Neutrophil (primary cell): ENCODE data around the gene HEATR5B.

Experiments
- H3K27ac ChIP-seq: fragments of 200-600 bp; sonication (generic); 2 replicates; pipeline ENCODE4 v1.5.1; 2016; ENCODE audit warnings: mild to moderate bottlenecking, moderate library complexity
- H3K27me3 ChIP-seq: fragments of 200-600 bp; sonication (generic); 2 replicates; pipeline ENCODE4 v1.6.0; 2016; ENCODE audit warnings: mild to moderate bottlenecking
- H3K36me3 ChIP-seq: fragments of 200-600 bp; sonication (generic); 2 replicates; pipeline ENCODE4 v1.5.1; 2017
- H3K4me1 ChIP-seq, 2 experiments: fragments of 200-600 bp in 1 of 2; sonication (generic) in 1 of 2; 1 replicate in 1 of 2; 2 replicates in 1 of 2; pipeline versions ENCODE4 v1.5.1 to v1.6.1; 2013 to 2016; ENCODE audit warnings: low read depth in 1 of 2, low read length in 1 of 2, mild to moderate bottlenecking in 1 of 2, moderate library complexity in 1 of 2; ENCODE audit not compliant: control insufficient read depth in 1 of 2, insufficient read depth in 1 of 2
- H3K4me3 ChIP-seq, 2 experiments: fragments of 200-600 bp in 1 of 2; sonication (generic) in 1 of 2; 1 replicate in 1 of 2; 2 replicates in 1 of 2; pipeline ENCODE4 v1.5.1; 2013 to 2016; ENCODE audit warnings: low read depth in 1 of 2, low read length in 1 of 2, mild to moderate bottlenecking in 1 of 2, moderate library complexity in 1 of 2
- H3K9me3 ChIP-seq: fragments of 200-600 bp; sonication (generic); 2 replicates; pipeline ENCODE4 v1.5.1; 2016
- CTCF ChIP-seq: fragments of 200-600 bp; sonication (generic); IDR thresholded peaks from 2 replicates; pipeline ENCODE4 v1.5.1; 2016; ENCODE audit warnings: antibody characterized with exemption

The HEATR5B gene

GRCh38 chr2:37068686-37069085, 15.5 kb downstream of the HEATR5B start:
- no peak for TF ChIP-seq CTCF
- Histone ChIP-seq H3K36me3 (peaks cover 80% of the 10 kb centered on the region), H3K27ac (no peak overlapping the region), H3K9me3 (no peaks in the 10 kb centered on the region), H3K27me3 (no peaks in the 10 kb centered on the region), H3K4me3 (no peak overlapping the region), H3K4me1 (no peaks in the 10 kb centered on the region)

GRCh38 chr2:37061776-37062175, 22.4 kb downstream of the HEATR5B start:
- Histone ChIP-seq H3K27me3 (no peaks in the 10 kb centered on the region), H3K9me3 (no peaks in the 10 kb centered on the region), H3K36me3 (peaks cover 95% of the 10 kb centered on the region), H3K4me3 (no peak overlapping the region), H3K27ac (no peak overlapping the region), H3K4me1 (no peaks in the 10 kb centered on the region)
- no peak for TF ChIP-seq CTCF

- no peaks in the 10 kb centered on the region for H3K9me3 ChIP-seq
- H3K36me3 ChIP-seq, result peaks cover 95% of the 10 kb centered on the region
- H3K27ac ChIP-seq, result no peak overlapping the region
- H3K27me3 ChIP-seq, result no peaks in the 10 kb centered on the region
- H3K4me1 ChIP-seq, result no peaks in the 10 kb centered on the region
- TF ChIP-seq CTCF, result no peak
- no peak overlapping the region for H3K4me3 ChIP-seq
Observed at GRCh38 chr2:37061013-37061711, 23.0 kb downstream of the HEATR5B start.

DNA sequence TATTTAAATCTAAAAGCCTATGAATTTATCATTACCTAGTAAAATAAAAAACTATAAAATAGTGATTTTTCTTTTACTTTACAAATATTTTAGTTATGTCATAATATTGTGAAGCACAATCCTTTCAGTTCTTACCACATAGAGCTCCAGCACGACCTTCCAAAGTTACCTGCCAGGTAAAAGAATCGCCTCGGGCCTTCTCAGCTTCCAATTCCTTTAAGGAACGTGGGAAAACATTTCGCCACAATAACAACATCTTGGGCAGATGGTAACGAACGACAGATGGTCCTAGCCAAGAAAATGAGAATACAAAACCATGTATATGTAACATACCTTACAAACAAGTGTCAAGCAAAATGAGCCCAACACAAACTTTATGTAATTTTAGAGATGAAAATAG, 23.7 kb downstream of the HEATR5B start:
- H3K9me3 ChIP-seq, result no peaks in the 10 kb centered on the region
- no peak overlapping the region for H3K4me3 ChIP-seq
- no peak overlapping the region for H3K27ac ChIP-seq
- H3K36me3 ChIP-seq, result peaks cover 95% of the 10 kb centered on the region
- no peaks in the 10 kb centered on the region for H3K4me1 ChIP-seq
- H3K27me3 ChIP-seq, result no peaks in the 10 kb centered on the region
- TF ChIP-seq CTCF, result no peak

DNA sequence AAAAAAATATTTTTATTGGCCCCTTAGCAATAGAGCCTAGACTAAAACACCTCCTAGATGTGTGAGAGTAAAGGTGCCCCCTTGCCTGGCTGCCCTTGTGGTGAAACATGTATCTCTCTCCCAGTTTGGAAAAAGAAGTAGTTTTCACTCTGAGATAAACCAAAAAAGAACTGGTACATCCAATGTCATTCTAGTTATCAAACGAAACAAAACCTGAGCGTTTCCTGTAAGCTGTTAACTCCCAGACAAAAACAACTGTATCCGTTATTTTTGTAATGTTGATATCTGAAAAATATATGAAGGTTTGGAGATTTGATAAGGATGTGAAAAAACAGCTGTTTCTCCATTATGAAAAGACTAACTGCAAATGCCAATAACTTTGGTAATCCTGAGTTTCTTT, 24.3 kb downstream of the HEATR5B start:
- H3K9me3 ChIP-seq, result no peaks in the 10 kb centered on the region
- no peaks in the 10 kb centered on the region for H3K27me3 ChIP-seq
- H3K36me3 ChIP-seq, result peaks cover 95% of the 10 kb centered on the region
- no peak overlapping the region for H3K4me3 ChIP-seq
- no peak overlapping the region for H3K27ac ChIP-seq
- TF ChIP-seq CTCF, result no peak
- no peaks in the 10 kb centered on the region for H3K4me1 ChIP-seq
